ENCODE measurements around the gene PPFIBP2.

DNA sequence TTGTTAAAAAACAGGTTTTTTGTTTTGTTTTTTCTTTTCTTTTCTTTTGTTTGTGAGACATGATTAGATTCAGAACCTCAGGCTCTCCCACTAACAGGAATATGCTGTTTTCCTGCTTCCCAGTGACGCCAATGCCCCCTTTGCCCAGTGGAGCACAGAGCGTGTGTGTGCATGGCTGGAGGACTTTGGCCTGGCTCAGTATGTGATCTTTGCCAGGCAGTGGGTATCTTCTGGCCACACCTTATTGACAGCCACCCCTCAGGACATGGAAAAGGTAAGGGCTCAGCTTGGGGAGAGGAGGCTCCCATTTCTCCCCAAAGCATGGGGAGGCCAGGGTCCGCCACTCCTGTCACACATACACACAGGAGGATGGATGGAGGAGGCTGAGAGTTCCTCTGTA is 134.5 kb downstream of the PPFIBP2 start:
- TF ChIP-seq CTCF (IDR thresholded peaks at IDR 0.05) (no peak), RAD21 (conservative IDR thresholded peaks at IDR 0.05 in 1 of 2, IDR thresholded peaks at IDR 0.05 in 1 of 2) (no peak), BHLHE40 (IDR thresholded peaks at IDR 0.05; ENCODE audit: low read depth, low read length) (no peak), POLR2A (IDR thresholded peaks at IDR 0.05; ENCODE audit: low read length) (no peak), JUNB (IDR thresholded peaks at IDR 0.05) (no peak), FOSL2 (IDR thresholded peaks at IDR 0.05) (no peak), FOSL2 (CRISPR knock-in tag; IDR thresholded peaks at IDR 0.05) (no peak), MAX (IDR thresholded peaks at IDR 0.05) (no peak), CBX8 (IDR thresholded peaks at IDR 0.05) (no peak), RNF2 (IDR thresholded peaks at IDR 0.05; ENCODE audit: borderline replicate concordance, low read depth) (no peak), TFCP2L1 (CRISPR knock-in tag; IDR thresholded peaks at IDR 0.05) (no peak), MYC (IDR thresholded peaks at IDR 0.05; ENCODE audit: borderline replicate concordance, low read length) (no peak)

All from A549 (cell line).